ENCODE measurements around the gene NXPE1.
"Not testable (repeated sequence)": the region's sequence is repeated elsewhere in the genome, so short reads cannot be mapped to it uniquely, and the experiment has no call there.

The NXPE1 gene

DNA sequence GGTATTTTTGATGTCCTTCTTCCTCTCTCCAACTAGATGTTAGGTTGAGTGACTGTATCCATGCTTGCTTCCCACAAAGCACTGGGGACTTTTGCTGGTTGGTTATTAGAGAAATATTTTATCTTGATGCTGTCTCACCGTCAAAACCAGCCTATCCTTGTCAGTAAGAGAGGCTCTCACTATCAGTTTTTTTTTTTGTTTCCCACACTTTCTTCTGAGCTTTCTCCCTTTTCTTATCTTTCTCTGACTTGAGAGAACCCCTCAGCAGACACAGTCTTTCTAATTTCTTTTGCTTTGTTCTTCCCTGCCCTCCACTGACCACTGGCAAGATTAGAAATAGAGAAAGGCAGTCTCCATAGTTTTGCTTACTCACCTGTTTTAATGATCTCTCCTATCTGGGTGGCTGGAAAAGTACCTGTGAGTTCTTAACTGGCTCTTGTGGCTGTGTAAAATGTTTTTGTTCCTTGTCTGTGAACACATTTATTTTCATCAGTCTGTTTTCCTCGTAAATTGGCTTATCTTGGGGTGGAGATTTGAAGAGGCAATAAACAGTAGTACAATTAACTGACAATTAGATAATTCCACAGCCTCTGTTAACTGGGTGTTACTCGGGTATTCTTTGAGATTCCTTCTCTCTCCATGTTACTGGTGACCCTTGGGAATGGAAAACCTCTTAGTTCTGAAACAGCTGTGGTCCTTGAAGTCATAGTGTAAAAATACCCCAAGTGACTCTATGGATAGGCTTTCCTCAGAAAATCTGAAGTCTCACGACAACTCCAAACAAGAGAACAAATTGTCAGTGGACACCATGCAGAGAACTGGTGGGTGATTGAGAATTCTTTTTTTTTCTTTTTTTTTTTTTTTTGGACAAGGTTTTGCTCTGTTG, at the start of gene NXPE1:
NXPE1 (minus strand) TSS at position 457 of the 886 bp plus-strand sequence. CDS start 8,680 bp downstream, outside the sequence.
- no peak for DNase-seq

GRCh38 chr11:114609429-114609828, 49.7 kb upstream of the NXPE1 start:
- no peak for DNase-seq

DNA sequence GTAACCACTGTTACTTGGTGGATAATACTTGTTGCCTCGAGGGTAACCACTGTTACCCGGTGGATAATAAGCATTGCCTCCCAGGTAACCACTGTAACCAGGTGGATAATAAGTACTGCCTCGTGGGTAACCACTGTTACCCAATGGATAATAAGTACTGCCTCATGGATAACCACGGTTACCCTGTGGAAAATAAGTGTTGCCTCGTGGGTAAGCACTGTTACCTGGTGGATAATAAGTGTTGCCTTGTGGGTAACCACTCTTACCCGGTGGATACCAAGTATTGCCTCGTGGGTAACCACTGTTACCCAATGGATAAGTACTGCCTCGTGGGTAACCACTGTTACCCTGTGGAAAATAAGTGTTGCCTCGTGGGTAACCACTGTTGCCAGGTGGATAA, 48.9 kb upstream of the NXPE1 start:
- DNase-seq = not testable (repeated sequence)

DNA sequence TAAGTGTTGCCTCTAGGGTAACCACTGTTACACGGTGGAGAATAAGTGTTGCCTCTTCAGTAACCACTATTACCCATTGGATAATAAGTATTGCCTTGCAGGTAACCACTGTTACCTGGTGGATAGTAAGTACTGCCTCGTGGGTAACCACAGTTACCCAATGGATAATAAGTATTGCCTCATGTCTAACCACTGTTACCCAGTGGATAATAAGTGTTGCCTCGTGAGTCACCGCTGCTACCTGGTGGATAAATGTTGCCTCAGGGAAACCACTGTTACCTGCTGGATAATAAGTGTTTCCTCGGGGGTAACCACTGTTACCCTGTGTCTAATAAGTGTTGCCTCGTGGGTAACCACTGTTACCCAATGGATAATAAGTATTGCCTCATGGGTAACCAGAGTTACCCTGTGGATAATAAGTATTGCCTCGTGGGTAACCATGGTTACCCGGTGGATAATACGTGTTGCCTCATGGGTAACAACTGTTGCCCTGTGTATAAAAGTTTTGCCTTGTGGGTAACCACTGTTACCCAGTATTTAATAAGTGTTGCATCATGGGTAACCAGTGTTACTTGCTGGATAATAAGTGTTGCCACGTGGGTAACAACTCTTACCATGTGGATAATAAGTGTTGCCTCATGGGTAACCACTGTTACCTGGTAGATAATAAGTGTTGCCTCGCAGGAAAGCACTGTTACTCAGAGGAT, 48.2 kb upstream of the NXPE1 start:
- DNase-seq = no peak

- DNase-seq = not testable (repeated sequence)
These were observed 47.1 kb upstream of the NXPE1 start for GRCh38 chr11:114606802-114607075.

GRCh38 chr11:114606003-114606801, 46.5 kb upstream of the NXPE1 start:
- DNase-seq = no peak

GRCh38 chr11:114605370-114605769, 45.7 kb upstream of the NXPE1 start:
- DNase-seq = no peak

DNA sequence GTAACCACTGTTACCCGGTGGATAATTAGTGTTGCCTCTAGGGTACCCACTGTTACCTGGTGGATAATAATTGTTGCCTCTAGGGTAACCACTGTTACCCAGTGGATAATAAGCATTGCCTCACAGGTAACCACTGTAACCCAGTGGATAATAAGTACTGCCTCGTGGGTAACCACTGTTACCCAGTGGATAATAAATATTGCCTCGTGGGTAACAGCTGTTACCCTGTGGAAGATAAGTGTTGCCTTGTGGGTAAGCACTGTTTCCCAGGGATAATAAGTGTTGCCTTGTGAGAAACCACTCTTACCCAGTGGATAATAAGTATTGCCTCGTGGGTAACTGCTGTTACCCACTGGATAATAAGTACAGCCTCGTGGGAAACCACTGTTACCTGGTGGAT, 45.2 kb upstream of the NXPE1 start:
- DNase-seq = no peak

DNA sequence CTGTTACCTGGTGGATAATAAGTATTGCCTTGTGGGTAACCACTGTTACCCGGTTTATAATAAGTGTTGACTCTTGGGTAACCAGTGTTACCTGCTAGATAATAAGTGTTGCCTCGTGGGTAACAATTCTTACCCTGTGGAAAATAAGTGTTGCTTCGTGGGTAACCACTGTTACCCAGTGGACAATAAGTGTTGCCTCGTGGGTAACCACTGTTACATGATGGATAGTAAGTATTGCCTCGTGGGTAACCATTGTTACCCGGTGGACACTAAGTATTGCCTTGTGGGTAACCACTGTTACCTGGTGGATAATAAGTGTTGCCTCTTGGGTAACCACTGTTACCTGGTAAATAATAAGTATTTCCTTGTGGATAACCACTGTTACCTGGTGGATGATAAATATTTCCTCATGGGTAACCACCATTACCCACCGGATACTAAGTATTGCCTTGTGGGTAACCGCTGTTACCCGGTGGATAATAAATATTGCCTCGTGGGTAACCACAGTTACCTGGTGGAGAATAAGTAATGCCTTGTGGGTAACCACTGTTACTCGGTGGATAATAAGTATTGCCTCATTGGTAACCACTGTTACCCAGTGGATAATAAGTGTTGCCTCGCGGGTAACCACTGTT, 44.6 kb upstream of the NXPE1 start:
- DNase-seq = no peak

- DNase-seq = not testable (repeated sequence)
These were observed 43.5 kb upstream of the NXPE1 start for GRCh38 chr11:114603151-114603550.

- no peak for DNase-seq
These were observed 38.8 kb upstream of the NXPE1 start for GRCh38 chr11:114598461-114598860.

DNA sequence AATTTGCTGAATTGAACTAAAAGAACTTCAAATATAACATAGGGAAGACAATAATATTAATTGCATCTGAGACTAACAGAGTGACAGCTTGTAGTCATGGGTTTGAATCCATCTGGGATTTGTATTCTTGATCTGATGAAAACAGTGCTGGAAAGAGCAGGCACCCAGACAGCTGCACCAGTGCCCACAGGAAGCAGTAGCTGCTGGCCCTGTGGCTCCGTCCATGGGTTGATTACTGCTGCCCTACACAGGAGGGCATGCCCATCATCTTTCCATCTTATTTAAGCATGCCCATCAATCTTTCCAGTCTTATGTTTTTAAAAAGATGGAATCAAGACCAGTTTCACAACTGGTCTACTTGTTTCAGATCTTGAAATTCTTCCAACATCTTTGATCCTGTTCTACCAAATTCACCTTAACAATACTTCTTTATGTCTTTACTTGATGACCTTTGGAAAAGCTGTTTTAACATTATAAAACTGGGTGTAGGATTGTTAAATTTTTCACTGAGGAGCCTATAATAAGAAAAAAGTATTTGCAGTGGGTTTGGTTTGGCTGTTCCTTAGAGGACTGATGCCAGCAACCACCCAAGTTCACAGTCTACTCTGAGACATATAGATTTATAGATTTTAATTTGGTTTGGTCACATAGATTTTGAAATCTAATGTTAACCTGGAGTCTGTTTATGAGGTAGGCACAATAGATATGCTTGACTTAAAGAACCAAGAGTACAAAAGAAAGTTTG, 36.7 kb upstream of the NXPE1 start:
- no peak for DNase-seq

DNA sequence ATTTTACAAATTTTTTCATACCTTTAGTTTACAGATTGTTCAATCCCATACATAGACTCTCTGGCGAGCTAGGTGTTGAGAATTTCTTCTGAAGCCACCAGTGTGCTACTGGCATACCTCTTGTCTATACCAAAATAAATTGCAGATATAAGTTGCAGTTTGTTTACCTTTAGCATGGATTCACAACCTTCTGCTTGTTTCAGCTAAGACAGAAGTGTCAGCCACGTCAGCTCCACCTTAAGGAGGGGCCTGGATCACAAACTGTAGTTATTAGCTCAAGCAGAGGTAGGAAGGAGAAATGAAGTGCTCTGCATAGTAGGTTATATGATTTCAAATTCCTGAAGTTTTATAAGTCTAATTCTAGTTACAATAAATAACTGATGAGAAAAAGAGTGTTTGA, 35.9 kb upstream of the NXPE1 start, which contains the start of gene NXPE4:
NXPE4 (minus strand) TSS at position 216 of the 400 bp plus-strand sequence. CDS start 1,027 bp downstream, outside the sequence.
- no peak for DNase-seq

DNA sequence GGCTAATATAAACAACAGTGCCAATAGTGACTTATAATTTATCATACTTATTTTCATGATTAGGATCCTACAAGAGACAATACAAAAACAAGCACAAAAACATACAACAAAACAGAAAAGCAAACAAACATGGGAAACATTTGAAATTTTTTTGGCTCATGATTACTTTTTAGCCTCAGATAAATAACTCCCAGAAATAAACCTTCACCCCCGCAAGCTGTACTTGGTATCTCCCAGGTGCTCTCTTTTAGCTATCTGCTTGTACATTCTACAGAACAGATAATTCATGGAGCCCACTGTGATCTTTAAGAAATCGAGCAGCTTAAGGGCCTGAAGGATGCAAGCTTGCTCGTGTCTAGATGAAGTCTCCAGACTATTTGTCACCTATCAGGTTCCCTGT, 35.0 kb upstream of the NXPE1 start:
- DNase-seq = no peak

- no peak for DNase-seq
These were observed 27.8 kb upstream of the NXPE1 start for GRCh38 chr11:114587398-114587953.

DNA sequence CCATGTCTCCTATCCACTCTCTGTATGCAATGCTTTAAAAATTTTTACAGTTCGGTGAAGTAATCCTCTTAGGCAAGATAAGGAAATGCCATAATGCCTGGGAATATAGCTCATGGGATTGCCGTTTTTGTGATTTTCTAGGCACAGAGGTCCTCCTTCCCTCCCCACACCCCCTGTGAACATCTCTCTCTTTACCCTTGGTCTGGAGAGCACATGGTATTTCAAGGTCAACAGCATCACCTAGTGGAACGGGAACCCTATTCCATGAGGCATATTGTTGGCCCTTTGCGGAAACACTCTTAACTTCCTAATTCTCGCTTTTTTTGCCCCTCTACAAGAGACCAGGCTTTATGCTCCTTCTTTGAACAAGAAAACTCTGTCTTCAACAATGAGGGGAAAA, 27.1 kb upstream of the NXPE1 start:
- no peak for DNase-seq

DNA sequence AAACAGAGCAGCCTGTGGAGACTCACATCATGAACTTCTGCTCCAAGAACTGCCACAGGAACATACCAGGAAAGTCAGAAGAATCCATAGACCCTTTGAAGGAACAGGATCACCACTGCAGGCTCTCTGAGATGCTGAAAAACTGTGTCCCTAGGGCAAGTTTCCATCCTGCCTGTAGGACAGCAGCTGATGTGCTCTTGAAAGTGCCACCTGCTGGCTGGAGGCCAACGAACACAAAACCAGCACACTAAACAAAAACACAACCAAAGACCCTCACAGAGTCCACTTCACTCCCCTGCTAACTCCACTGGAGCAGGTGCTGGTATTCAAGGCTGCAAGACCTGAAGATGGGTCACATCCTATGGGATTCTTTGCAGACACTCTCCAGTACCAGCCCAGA, 12.0 kb upstream of the NXPE1 start:
- no peak for DNase-seq

DNA sequence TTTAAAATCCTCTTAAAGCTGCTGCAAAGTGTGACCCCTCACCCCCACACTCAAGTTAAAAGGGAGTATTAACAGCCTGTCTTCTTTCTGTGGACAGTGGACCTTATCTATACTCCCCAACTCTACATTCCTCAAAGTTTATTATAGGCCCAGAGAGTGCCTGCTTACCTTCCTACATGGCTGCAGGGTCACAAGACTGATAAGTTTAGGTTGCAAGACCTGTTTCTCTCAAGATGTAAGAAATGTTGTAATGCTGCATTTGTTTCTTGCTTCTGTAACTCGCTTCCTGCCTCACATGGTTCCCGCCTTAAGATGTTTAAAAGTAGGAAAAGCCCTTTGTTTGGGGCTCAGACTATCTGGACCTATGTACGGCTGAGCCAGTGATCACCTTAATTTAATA, 10.1 kb upstream of the NXPE1 start:
- no peak for DNase-seq

DNA sequence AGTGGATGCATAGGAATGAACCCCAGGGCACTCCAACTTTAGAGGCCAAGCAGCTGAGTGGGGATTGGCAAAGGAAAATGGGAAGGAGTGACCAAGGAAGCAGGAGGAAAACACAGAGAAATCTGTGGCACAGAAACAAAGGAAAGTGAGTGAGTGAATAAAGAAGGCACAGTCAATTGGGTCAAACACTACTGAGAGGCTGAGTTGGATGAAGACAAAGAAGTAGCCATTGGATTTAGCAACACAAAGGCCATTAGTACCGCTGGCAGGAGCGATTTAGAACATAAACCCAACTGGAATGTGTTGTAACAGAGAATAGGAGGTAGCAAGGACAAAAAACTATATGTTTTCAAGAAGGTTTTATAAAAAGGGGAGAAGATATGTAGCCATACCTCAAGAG, 6.6 kb upstream of the NXPE1 start:
- DNase-seq = no peak

GRCh38 chr11:114564831-114565230, 5.2 kb upstream of the NXPE1 start:
- DNase-seq = no peak

- no peak for DNase-seq
These were observed 3.4 kb upstream of the NXPE1 start for GRCh38 chr11:114563077-114563476.
